Left hindlimb (tissue), 1 donor: ENCODE results near the gene ZGPAT.
"Not testable (repeated sequence)": the region's sequence is repeated elsewhere in the genome, so short reads cannot be mapped to it uniquely, and the experiment has no call there.

Experiments used
- DNase-seq: peaks from one replicate; pipeline ENCODE4 v3.0.0-alpha.2; 2018

The ZGPAT gene

GRCh38 chr20:63703976-63704748 lies 3.7 kb upstream of the ZGPAT start:
- DNase-seq = no peak

- DNase-seq = no peak
Measured at GRCh38 chr20:63704749-63705117, 3.1 kb upstream of the ZGPAT start.

GRCh38 chr20:63705232-63706026 lies 2.4 kb upstream of the ZGPAT start:
- DNase-seq = no peak

GRCh38 chr20:63706027-63706695 lies 1.7 kb upstream of the ZGPAT start:
- no peak for DNase-seq

GRCh38 chr20:63706852-63707557 lies 834 bp upstream of the ZGPAT start:
- DNase-seq = peak; percentile 46

GRCh38 chr20:63708301-63709148 lies 686 bp downstream of the ZGPAT start:
- no peak for DNase-seq

GRCh38 chr20:63709149-63709527 lies 1.3 kb downstream of the ZGPAT start:
- DNase-seq = no peak

GRCh38 chr20:63711085-63711645 lies 3.3 kb downstream of the ZGPAT start:
- no peak for DNase-seq

- no peak for DNase-seq
Measured at GRCh38 chr20:63712191-63712590, 4.4 kb downstream of the ZGPAT start.

GRCh38 chr20:63714858-63715257 lies 7.0 kb downstream of the ZGPAT start:
- DNase-seq = no peak

GRCh38 chr20:63718996-63719395 lies 11.2 kb downstream of the ZGPAT start:
- DNase-seq = no peak

- DNase-seq = not testable (repeated sequence)
Measured at GRCh38 chr20:63722967-63723622, 15.3 kb downstream of the ZGPAT start.

- DNase-seq = not testable (repeated sequence)
Measured at GRCh38 chr20:63730189-63730733, 22.4 kb downstream of the ZGPAT start.

GRCh38 chr20:63731410-63731809 lies 23.6 kb downstream of the ZGPAT start:
- DNase-seq = no peak

GRCh38 chr20:63732118-63733095 lies 24.6 kb downstream of the ZGPAT start:
- DNase-seq = no peak

GRCh38 chr20:63733117-63733516 lies 25.3 kb downstream of the ZGPAT start:
- no peak for DNase-seq

GRCh38 chr20:63733579-63734081 lies 25.8 kb downstream of the ZGPAT start:
- DNase-seq = no peak

GRCh38 chr20:63734111-63734945 lies 26.5 kb downstream of the ZGPAT start:
- no peak for DNase-seq
